Liver (tissue), 3 donors: ENCODE results near the gene BANP.
"Not testable (repeated sequence)": the region's sequence is repeated elsewhere in the genome, so short reads cannot be mapped to it uniquely, and the experiment has no call there.

Experiments
- ATF3 ChIP-seq: IDR thresholded peaks from 2 replicates; pipeline ENCODE4 v1.6.1; 2016; ENCODE audit warnings: antibody characterized with exemption
- CTCF ChIP-seq: fragments of 150-350 bp; IDR thresholded peaks from 2 replicates; pipeline ENCODE4 v1.5.1; 2017; ENCODE audit warnings: improper control_type of control experiment, low read depth, low read length; ENCODE audit not compliant: missing input control
- EGR1 ChIP-seq, 2 donors: IDR thresholded peaks; 2 replicates each; pipeline ENCODE4 v1.6.1; 2016 to 2018; ENCODE audit warnings: antibody characterized with exemption in 2 of 2, low read depth in 2 of 2
- FOXA1 ChIP-seq: IDR thresholded peaks from 2 replicates; pipeline ENCODE4 v1.6.1; 2016; ENCODE audit warnings: antibody characterized with exemption
- FOXA2 ChIP-seq: IDR thresholded peaks from 2 replicates; pipeline ENCODE4 v1.6.1; 2016; ENCODE audit warnings: antibody characterized with exemption
- JUND ChIP-seq, 2 donors: IDR thresholded peaks; 2 replicates each; pipeline ENCODE4 v1.6.1; 2016; ENCODE audit warnings: antibody characterized with exemption in 2 of 2
- RAD21 ChIP-seq, 2 donors: IDR thresholded peaks; 2 replicates each; pipeline ENCODE4 v1.6.1; 2016; ENCODE audit warnings: antibody characterized with exemption in 2 of 2, mild to moderate bottlenecking in 2 of 2
- REST ChIP-seq: IDR thresholded peaks from 2 replicates; pipeline ENCODE4 v1.6.1; 2016; ENCODE audit warnings: antibody characterized with exemption, mild to moderate bottlenecking
- SP1 ChIP-seq: IDR thresholded peaks from 2 replicates; pipeline ENCODE4 v1.6.1; 2018; ENCODE audit warnings: antibody characterized with exemption, mild to moderate bottlenecking
- TAF1 ChIP-seq: conservative IDR thresholded peaks from 2 replicates; pipeline ENCODE4 v1.6.1; 2016; ENCODE audit warnings: antibody characterized with exemption, mild to moderate bottlenecking
- YY1 ChIP-seq: IDR thresholded peaks from 2 replicates; pipeline ENCODE4 v1.6.1; 2016; ENCODE audit warnings: antibody characterized with exemption, mild to moderate bottlenecking
- ZBTB33 ChIP-seq: IDR thresholded peaks from 2 replicates; pipeline ENCODE4 v1.6.1; 2016; ENCODE audit warnings: antibody characterized with exemption
- donor health status: healthy.
- donor health status: healthy.

- TF ChIP-seq FOXA2; CTCF; JUND (IDR thresholded peaks at IDR 0.05); TAF1; REST; ZBTB33; ATF3; RAD21 (IDR thresholded peaks at IDR 0.05); FOXA1; EGR1 (IDR thresholded peaks at IDR 0.05; ENCODE audit: low read depth in 2 of 2); YY1; SP1: not testable (repeated sequence)
These were observed 159.8 kb downstream of the BANP start for GRCh38 chr16:88110875-88111494.
